Activated CD4-positive, alpha-beta T cell treated with anti-CD3 and anti-CD28 coated beads for 36 hours (primary cell): ENCODE results near the gene AGFG1. TPM values are rescaled to one million over a fixed set of nuclear protein-coding genes. Genes with fewer than 3 reads are reported as not detected.
A peak's percentile ranks its signal among the peaks of the same experiment; 100 is the strongest.

Experiments used
- ATAC-seq: fragments of 200-7000 bp; cut with Tn5 transposase; one replicate; pipeline ENCODE4 v1.10.0; 2021; ENCODE audit warnings: mild to moderate bottlenecking, moderate library complexity
- CTCF ChIA-PET: fragments of 350-600 bp; sonication (Branson Sonifier 250); formaldehyde crosslinking; loops from one replicate; lab custom pipeline; 2021; ENCODE audit warnings: antibody characterized with exemption; lab: Charles Lee
- POLR2A ChIA-PET: fragments of 350-600 bp; sonication (Branson Sonifier 250); formaldehyde crosslinking; loops from one replicate; lab custom pipeline; 2021; ENCODE audit warnings: antibody characterized with exemption, inconsistent platforms; lab: Charles Lee
- DNase-seq: peaks from one replicate; pipeline ENCODE4 v3.0.0-alpha.2; 2020
- H3K27ac Mint-ChIP-seq: one replicate; pipeline ENCODE4 v1.8.0; 2021; ENCODE audit warnings: mixed read lengths
- H3K27me3 Mint-ChIP-seq: one replicate; pipeline ENCODE4 v1.8.0; 2021; ENCODE audit warnings: mixed read lengths
- H3K36me3 Mint-ChIP-seq: one replicate; pipeline ENCODE4 v1.8.0; 2021; ENCODE audit warnings: low read depth, mixed read lengths
- H3K4me1 Mint-ChIP-seq: one replicate; pipeline ENCODE4 v1.8.0; 2021; ENCODE audit warnings: mixed read lengths
- H3K4me3 Mint-ChIP-seq: one replicate; pipeline ENCODE4 v1.8.0; 2021; ENCODE audit warnings: mild to moderate bottlenecking, moderate library complexity, mixed read lengths
- H3K9me3 Mint-ChIP-seq: one replicate; pipeline ENCODE4 v1.8.0; 2021; ENCODE audit warnings: low read depth, mixed read lengths
- intact Hi-C, 2 experiments: fragments of 100-400 bp; cut with DNase I in 1 of 2; cut with micrococcal nuclease in 1 of 2; formaldehyde crosslinking; loops; one replicate each; pipeline versions ENCODE4 v1.14.2 to v1.15.1; 2022 to 2024; cut with DNase I, micrococcal nuclease
- total RNA-seq, 2 experiments: library from RNA; stranded (reverse); gene quantifications; one replicate each; pipeline ENCODE4 v1.2.3, GENCODE V29; 2021

Gene AGFG1
- total RNA-seq, 2 experiments from 2014 or later, result 158 to 214 TPM

GRCh38 chr2:227474410-227474809, 2.5 kb downstream of the AGFG1 start:
- peak overlapping the region; percentile 55 for H3K27ac Mint-ChIP-seq
- H3K4me1 Mint-ChIP-seq, result peaks cover 50% of the 10 kb centered on the region
- H3K9me3 Mint-ChIP-seq, result no peaks in the 10 kb centered on the region
- no peak for ATAC-seq
- H3K4me3 Mint-ChIP-seq, result peak overlapping the region; percentile 94
- POLR2A ChIA-PET, result interaction anchor here (1.8 kb wide), 1 partner anchor 11 kb away, joined by 7 read pairs; no protein-coding TSS in a partner anchor
- intact Hi-C loops, result no loop called here
- no peak for DNase-seq
- H3K36me3 Mint-ChIP-seq, result peaks cover 13% of the 10 kb centered on the region
- H3K27me3 Mint-ChIP-seq, result no peaks in the 10 kb centered on the region
- CTCF ChIA-PET, result interaction anchor here (0.8 to 3.4 kb wide), 9 partner anchors 10 to 69 kb away, joined by 3 to 24 read pairs (median 4); no protein-coding TSS in a partner anchor

- Mint-ChIP-seq H3K27ac (no peak overlapping the region), H3K27me3 (no peaks in the 10 kb centered on the region), H3K4me1 (peaks cover 63% of the 10 kb centered on the region), H3K4me3 (no peak overlapping the region), H3K9me3 (no peaks in the 10 kb centered on the region), H3K36me3 (peaks cover 23% of the 10 kb centered on the region)
- no peak for ATAC-seq
- DNase-seq, result no peak
- CTCF ChIA-PET, result interaction anchor here (1.0 to 2.2 kb wide), 2 partner anchors 12 to 71 kb away, joined by 6 to 8 read pairs; no protein-coding TSS in a partner anchor
- intact Hi-C loops, result no loop called here
- POLR2A ChIA-PET, result no interaction called here
Observed at GRCh38 chr2:227477291-227477690, 5.3 kb downstream of the AGFG1 start.

DNA sequence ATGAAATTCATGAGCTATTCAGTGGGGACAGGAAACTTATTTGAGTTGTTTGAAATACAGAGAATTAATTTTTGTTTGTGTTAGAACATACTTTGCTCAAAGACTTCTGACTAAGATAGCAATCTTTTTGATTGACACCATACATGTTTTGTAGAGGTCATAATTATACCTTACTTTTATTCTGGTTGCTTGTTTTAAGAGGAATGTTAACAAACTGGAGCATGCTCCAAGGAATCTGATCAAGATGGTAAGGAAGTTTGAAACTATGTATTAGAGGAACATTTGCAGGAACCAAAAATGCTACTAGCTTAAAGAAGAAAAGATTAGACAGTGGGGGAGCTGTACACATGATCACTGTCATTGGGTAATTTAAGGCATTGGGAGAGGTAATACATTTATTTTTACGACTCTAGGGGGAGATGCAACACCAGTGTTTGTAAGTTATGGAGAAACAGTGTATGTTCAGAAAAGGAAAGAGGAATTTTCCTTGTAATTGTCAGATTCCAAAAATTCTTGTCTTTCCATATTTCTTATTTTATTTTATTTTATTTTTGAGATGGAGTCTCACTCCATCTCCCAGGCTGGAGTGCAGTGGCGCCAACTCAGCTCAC, 8.0 kb downstream of the AGFG1 start:
- Mint-ChIP-seq H3K36me3 (peaks cover 29% of the 10 kb centered on the region), H3K27ac (peak overlapping the region; percentile 67), H3K4me1 (peaks cover 74% of the 10 kb centered on the region), H3K9me3 (no peaks in the 10 kb centered on the region), H3K27me3 (no peaks in the 10 kb centered on the region), H3K4me3 (peak overlapping the region; percentile 12)
- intact Hi-C loops, result loop anchor here (5.0 kb wide), 3 partner anchors 37 to 177 kb away; no protein-coding TSS in a partner anchor
- CTCF ChIA-PET, result interaction anchor here (0.6 to 1.4 kb wide), 8 partner anchors 9 to 110 kb away, joined by 3 to 8 read pairs (median 4); no protein-coding TSS in a partner anchor
- DNase-seq (no peak), ATAC-seq (peak; percentile 48)
- POLR2A ChIA-PET, result interaction anchor here (0.6 to 0.8 kb wide), 3 partner anchors 15 to 807 kb away, joined by 3 to 4 read pairs (median 4); no protein-coding TSS in a partner anchor

DNA sequence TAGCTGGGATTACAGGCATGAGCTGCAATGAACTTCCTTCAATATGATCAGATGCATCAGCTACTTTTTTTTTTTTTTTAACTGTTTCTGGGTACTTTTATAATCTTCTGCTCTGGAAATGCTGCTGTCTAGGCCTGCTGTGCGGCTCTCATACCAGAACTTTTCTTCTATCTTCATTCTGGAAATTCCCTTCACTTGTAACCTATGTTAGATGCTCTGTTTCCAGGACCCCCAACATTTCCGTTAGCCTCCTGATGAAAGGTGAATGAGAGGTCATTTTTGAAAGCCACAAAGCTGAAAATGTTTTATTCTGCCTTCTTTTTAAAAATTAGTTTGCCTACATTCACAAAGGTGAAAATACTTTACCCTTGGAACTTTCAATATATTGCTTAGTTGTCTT, 8.6 kb downstream of the AGFG1 start:
- no peaks in the 10 kb centered on the region for H3K27me3 Mint-ChIP-seq
- no peak for DNase-seq
- H3K4me3 Mint-ChIP-seq, result peak overlapping the region; percentile 30
- peak overlapping the region; percentile 78 for H3K27ac Mint-ChIP-seq
- H3K36me3 Mint-ChIP-seq, result peaks cover 35% of the 10 kb centered on the region
- POLR2A ChIA-PET, result interaction anchor here (0.6 to 0.7 kb wide), 2 partner anchors 48 to 808 kb away, joined by 4 read pairs; no protein-coding TSS in a partner anchor
- peaks cover under 1% of the 10 kb centered on the region for H3K9me3 Mint-ChIP-seq
- H3K4me1 Mint-ChIP-seq, result peaks cover 72% of the 10 kb centered on the region
- CTCF ChIA-PET, result interaction anchor here (0.7 to 1.4 kb wide), 7 partner anchors 9 to 110 kb away, joined by 3 to 8 read pairs (median 4); no protein-coding TSS in a partner anchor
- intact Hi-C loops, result loop anchor here (5.0 kb wide), 3 partner anchors 37 to 177 kb away; no protein-coding TSS in a partner anchor
- ATAC-seq, result peak; percentile 61

- intact Hi-C loops, result loop anchor here (5.0 kb wide), 3 partner anchors 35 to 175 kb away; no protein-coding TSS in a partner anchor
- Mint-ChIP-seq H3K9me3 (peaks cover 6% of the 10 kb centered on the region), H3K4me3 (no peak overlapping the region), H3K4me1 (peaks cover 81% of the 10 kb centered on the region), H3K27ac (peak overlapping the region; percentile 79), H3K27me3 (no peaks in the 10 kb centered on the region), H3K36me3 (peaks cover 46% of the 10 kb centered on the region)
- POLR2A ChIA-PET, result interaction anchor here (1.4 kb wide), 1 partner anchor 18 kb away, joined by 9 read pairs; no protein-coding TSS in a partner anchor
- DNase-seq (no peak), ATAC-seq (peak; percentile 73)
- CTCF ChIA-PET, result interaction anchor here (1.0 to 1.3 kb wide), 3 partner anchors 10 to 23 kb away, joined by 3 to 5 read pairs (median 4); no protein-coding TSS in a partner anchor
Observed at GRCh38 chr2:227482638-227483340, 10.8 kb downstream of the AGFG1 start.

DNA sequence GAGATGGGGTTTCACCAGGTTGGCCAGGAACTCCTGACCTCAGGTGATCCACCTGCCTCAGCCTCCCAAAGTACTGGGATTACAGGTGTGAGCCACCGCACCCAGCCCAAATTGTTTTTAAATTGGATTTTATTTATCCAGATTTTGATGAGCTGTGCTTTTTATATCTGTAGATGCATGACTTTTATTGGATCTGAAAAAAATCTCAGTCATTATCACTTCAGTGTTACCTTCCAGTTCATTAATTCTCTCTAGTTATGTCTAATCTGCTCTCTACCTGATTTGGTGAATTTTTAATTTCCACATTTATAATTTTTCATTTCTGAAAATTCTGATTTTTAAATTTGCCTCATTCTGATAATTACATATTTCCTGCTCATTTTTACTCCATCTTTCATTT, 13.5 kb downstream of the AGFG1 start:
- Mint-ChIP-seq H3K36me3 (peaks cover 50% of the 10 kb centered on the region), H3K27me3 (no peaks in the 10 kb centered on the region), H3K4me3 (no peak overlapping the region), H3K9me3 (peaks cover 8% of the 10 kb centered on the region), H3K4me1 (peaks cover 70% of the 10 kb centered on the region), H3K27ac (no peak overlapping the region)
- DNase-seq, result no peak
- no peak for ATAC-seq
- ChIA-PET POLR2A (no interaction called here), CTCF (interaction anchor here (0.6 to 1.5 kb wide), 8 partner anchors 10 to 261 kb away, joined by 3 to 6 read pairs (median 4); no protein-coding TSS in a partner anchor)
- intact Hi-C loops, result no loop called here

DNA sequence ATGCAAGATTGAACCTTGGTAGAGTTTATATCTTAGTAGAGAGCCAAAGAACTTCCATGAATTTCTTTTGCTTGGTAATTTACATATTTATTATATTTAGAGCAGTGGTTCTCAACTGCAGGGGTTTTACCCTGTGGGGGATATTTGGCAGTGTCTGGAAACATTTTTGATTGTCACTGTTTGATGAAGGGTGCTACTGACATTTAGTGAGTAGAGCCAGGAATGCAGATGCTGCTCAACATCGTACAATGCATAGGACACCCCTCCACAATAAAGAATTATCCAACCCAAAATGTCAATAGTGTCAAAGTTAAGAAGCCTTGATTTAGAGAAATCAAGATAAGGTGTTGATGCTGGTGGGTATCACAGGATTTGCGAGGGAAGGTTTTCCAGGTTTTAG, 14.7 kb downstream of the AGFG1 start:
- H3K4me1 Mint-ChIP-seq, result peaks cover 61% of the 10 kb centered on the region
- POLR2A ChIA-PET, result no interaction called here

DNA sequence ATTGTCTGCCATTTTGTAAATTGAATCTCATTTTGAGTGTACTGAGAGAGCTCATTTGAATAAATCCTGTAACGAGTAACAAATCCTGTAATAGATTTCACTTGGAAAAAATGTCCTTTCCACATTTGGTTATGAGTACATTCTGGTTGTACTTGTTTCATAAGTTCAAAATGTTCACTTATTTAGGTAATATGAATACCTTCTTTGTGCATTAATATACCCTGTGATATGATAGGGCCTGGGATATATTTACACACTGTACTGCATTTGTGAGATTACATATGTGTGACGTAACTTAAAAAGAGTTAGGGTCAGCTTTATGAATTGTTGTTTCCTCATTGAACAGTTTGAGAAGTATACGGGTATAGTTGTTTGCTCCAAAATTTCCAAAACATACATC, 16.1 kb downstream of the AGFG1 start:
- CTCF ChIA-PET, result interaction anchor here (0.9 to 2.3 kb wide), 4 partner anchors 12 to 24 kb away, joined by 3 to 8 read pairs (median 3); no protein-coding TSS in a partner anchor

More for the DNA sequence above, 14.7 kb downstream of the AGFG1 start:
- Mint-ChIP-seq H3K27ac (no peak overlapping the region), H3K9me3 (peaks cover 8% of the 10 kb centered on the region), H3K36me3 (peaks cover 43% of the 10 kb centered on the region), H3K4me3 (no peak overlapping the region), H3K27me3 (no peaks in the 10 kb centered on the region)
- CTCF ChIA-PET, result no interaction called here
- intact Hi-C loops, result no loop called here
- ATAC-seq (no peak), DNase-seq (no peak)

DNA sequence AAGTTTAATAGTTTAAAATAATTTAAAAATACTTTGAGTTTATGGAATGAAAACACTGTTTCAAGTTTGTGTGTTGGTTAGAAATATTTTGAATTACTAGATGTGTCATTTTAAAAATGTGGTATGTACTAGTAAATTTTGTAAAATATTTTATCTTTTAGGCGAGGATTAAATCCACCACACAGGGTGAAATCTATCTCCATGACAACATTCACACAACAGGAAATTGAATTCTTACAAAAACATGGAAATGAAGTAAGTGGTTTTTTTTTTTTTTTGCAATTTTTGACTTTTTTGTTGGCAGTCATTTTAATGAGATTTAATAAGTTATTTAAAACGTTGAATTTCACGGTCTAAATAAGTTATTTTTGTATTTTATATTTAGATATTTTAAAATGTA, 19.4 kb downstream of the AGFG1 start:
- Mint-ChIP-seq H3K27ac (no peak overlapping the region), H3K36me3 (peaks cover 33% of the 10 kb centered on the region), H3K27me3 (no peaks in the 10 kb centered on the region), H3K4me3 (no peak overlapping the region), H3K9me3 (peaks cover 2% of the 10 kb centered on the region), H3K4me1 (peaks cover 52% of the 10 kb centered on the region)
- ChIA-PET CTCF (interaction anchor here (1.6 to 2.1 kb wide), 3 partner anchors 11 to 60 kb away, joined by 3 to 6 read pairs (median 5); no protein-coding TSS in a partner anchor), POLR2A (no interaction called here)
- ATAC-seq (no peak), DNase-seq (no peak)
- intact Hi-C loops, result no loop called here

More for the DNA sequence above, 16.1 kb downstream of the AGFG1 start:
- DNase-seq (no peak), ATAC-seq (peak; percentile 65)
- peaks cover 46% of the 10 kb centered on the region for H3K36me3 Mint-ChIP-seq
- peak overlapping the region; percentile 40 for H3K27ac Mint-ChIP-seq
- peaks cover 64% of the 10 kb centered on the region for H3K4me1 Mint-ChIP-seq
- intact Hi-C loops, result loop anchor here in 1 of 2 experiments (2.0 kb wide), 1 partner anchor 15 kb away; the partner anchor contains the start of gene AGFG1
- no peaks in the 10 kb centered on the region for H3K27me3 Mint-ChIP-seq
- H3K9me3 Mint-ChIP-seq, result peaks cover 8% of the 10 kb centered on the region
- POLR2A ChIA-PET, result interaction anchor here (0.6 kb wide), 1 partner anchor 23 kb away, joined by 3 read pairs; no protein-coding TSS in a partner anchor
- H3K4me3 Mint-ChIP-seq, result no peak overlapping the region

DNA sequence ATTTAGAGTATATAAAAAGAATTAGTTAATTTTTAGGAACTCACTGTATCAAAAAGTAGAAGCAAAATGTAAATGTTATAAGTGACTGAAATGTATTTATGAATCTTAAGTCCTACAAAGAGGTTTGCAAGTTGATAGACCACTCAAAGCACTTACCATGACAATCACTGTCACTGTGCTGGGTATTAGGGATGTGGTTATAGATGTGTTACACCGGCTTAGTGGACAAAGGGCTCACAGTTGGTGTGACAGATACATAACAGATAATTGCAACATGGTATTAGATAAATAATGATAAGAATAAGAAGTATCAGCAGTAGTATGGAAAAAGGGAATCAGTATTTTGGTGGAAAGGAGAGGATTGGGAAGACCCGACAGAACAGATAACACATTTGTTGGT, 21.6 kb downstream of the AGFG1 start:
- Mint-ChIP-seq H3K36me3 (peaks cover 24% of the 10 kb centered on the region), H3K9me3 (no peaks in the 10 kb centered on the region), H3K4me1 (peaks cover 42% of the 10 kb centered on the region), H3K4me3 (no peak overlapping the region), H3K27me3 (no peaks in the 10 kb centered on the region), H3K27ac (no peak overlapping the region)
- ATAC-seq, result no peak
- POLR2A ChIA-PET, result no interaction called here
- no peak for DNase-seq
- CTCF ChIA-PET, result interaction anchor here (0.9 kb wide), 1 partner anchor 19 kb away, joined by 3 read pairs; no protein-coding TSS in a partner anchor
- intact Hi-C loops, result no loop called here

GRCh38 chr2:227497158-227497557, 25.2 kb downstream of the AGFG1 start:
- H3K36me3 Mint-ChIP-seq, result peaks cover 31% of the 10 kb centered on the region
- H3K27ac Mint-ChIP-seq, result no peak overlapping the region
- no peak overlapping the region for H3K4me3 Mint-ChIP-seq
- CTCF ChIA-PET, result interaction anchor here (0.6 to 0.8 kb wide), 2 partner anchors 8 to 9 kb away, joined by 3 read pairs; no protein-coding TSS in a partner anchor
- ATAC-seq (no peak), DNase-seq (no peak)
- POLR2A ChIA-PET, result no interaction called here
- intact Hi-C loops, result no loop called here
- H3K27me3 Mint-ChIP-seq, result no peaks in the 10 kb centered on the region
- H3K4me1 Mint-ChIP-seq, result peaks cover 52% of the 10 kb centered on the region
- H3K9me3 Mint-ChIP-seq, result no peaks in the 10 kb centered on the region
